ENCODE measurements around the gene OGFR.

DNA sequence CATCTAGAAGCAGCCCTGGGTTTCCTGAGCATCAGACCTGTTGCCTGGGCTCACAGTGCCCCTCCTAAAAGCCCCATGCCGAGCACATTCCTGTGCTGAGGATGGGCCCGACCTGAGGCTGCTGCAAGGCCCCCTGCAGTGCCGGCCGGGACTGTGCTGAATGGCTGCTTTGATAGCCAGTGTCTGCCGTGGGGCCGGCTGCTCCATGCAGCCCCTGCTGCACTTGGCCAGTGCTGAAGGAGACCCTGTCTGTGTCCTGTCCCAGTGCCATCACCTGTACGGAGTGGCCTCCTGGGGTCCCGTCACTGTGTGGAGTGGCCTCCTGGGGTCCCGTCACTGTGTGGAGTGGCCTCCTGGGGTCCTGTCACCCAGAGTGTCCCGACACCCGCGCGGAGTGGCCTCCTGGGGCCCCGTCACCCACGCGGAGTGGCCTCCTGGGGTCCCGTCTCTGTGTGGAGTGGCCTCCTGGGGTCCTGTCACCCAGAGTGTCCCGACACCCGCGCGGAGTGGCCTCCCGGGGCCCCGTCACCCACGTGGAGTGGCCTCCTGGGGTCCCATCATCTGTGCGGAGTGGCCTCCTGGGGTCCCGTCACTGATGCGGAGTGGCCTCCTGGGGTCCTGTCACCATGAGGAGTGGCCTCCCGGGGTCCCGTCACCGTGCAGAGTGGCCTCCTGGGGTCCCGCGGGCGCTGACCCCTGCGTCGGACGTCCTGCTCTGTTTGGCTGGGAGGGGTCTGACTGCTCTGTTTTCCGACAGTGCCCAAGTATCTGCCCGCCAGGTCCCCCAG is 19.2 kb downstream of the OGFR start:
- TF ChIP-seq, protein P1, sequence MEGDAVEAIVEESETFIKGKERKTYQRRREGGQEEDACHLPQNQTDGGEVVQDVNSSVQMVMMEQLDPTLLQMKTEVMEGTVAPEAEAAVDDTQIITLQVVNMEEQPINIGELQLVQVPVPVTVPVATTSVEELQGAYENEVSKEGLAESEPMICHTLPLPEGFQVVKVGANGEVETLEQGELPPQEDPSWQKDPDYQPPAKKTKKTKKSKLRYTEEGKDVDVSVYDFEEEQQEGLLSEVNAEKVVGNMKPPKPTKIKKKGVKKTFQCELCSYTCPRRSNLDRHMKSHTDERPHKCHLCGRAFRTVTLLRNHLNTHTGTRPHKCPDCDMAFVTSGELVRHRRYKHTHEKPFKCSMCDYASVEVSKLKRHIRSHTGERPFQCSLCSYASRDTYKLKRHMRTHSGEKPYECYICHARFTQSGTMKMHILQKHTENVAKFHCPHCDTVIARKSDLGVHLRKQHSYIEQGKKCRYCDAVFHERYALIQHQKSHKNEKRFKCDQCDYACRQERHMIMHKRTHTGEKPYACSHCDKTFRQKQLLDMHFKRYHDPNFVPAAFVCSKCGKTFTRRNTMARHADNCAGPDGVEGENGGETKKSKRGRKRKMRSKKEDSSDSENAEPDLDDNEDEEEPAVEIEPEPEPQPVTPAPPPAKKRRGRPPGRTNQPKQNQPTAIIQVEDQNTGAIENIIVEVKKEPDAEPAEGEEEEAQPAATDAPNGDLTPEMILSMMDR (IDR thresholded peaks at IDR 0.05), result no peak
- TF ChIP-seq POLR2A (IDR thresholded peaks at IDR 0.05), result no peak
